Measurements from ENCODE around the gene BATF2. TPM values are rescaled to one million over a fixed set of nuclear protein-coding genes. Genes with fewer than 3 reads are reported as not detected.

Gene BATF2
- total RNA-seq, 1 donor from 2014 or later = 0.24 TPM

- no peaks in the 10 kb centered on the region for H3K9me3 Mint-ChIP-seq
- H3K4me3 Mint-ChIP-seq = no peak overlapping the region
- H3K27me3 Mint-ChIP-seq = no peaks in the 10 kb centered on the region
- ChIA-PET CTCF (no interaction called here), POLR2A (no interaction called here)
- H3K4me1 Mint-ChIP-seq = peaks cover 4% of the 10 kb centered on the region
- H3K36me3 Mint-ChIP-seq (ENCODE audit: low read depth) = no peaks in the 10 kb centered on the region
- intact Hi-C loops (cut with micrococcal nuclease) = no loop called here
- DNase-seq (no peak), ATAC-seq (ENCODE audit: low read depth) (no peak)
- TF ChIP-seq, protein P1, sequence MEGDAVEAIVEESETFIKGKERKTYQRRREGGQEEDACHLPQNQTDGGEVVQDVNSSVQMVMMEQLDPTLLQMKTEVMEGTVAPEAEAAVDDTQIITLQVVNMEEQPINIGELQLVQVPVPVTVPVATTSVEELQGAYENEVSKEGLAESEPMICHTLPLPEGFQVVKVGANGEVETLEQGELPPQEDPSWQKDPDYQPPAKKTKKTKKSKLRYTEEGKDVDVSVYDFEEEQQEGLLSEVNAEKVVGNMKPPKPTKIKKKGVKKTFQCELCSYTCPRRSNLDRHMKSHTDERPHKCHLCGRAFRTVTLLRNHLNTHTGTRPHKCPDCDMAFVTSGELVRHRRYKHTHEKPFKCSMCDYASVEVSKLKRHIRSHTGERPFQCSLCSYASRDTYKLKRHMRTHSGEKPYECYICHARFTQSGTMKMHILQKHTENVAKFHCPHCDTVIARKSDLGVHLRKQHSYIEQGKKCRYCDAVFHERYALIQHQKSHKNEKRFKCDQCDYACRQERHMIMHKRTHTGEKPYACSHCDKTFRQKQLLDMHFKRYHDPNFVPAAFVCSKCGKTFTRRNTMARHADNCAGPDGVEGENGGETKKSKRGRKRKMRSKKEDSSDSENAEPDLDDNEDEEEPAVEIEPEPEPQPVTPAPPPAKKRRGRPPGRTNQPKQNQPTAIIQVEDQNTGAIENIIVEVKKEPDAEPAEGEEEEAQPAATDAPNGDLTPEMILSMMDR (IDR thresholded peaks at IDR 0.05) = no peak
- H3K27ac Mint-ChIP-seq = no peak overlapping the region
These were observed 6.5 kb upstream of the BATF2 start for GRCh38 chr11:65003282-65003681.

DNA sequence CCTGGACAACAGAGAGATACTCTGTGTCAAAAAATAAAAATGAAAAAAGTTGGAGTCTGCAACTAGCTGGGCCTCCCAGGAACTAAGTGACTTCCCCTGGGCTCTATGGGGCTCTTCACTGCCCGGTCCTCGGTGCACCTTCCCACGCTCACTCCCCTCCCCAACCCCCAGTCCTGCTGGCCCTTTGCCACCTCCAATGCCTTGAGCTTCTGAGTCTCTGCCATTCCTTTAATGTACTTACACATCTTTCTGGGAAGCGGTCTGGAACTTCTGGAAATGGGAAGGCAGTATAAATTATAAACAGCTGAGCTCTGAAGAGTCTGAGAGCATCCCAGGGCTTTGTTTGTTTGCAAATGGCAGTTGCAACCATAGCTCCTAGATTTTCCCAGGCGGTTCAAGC is 5.9 kb upstream of the BATF2 start:
- intact Hi-C loops (cut with micrococcal nuclease) = no loop called here
- Mint-ChIP-seq H3K36me3 (ENCODE audit: low read depth) (no peaks in the 10 kb centered on the region), H3K4me1 (peaks cover 7% of the 10 kb centered on the region), H3K4me3 (no peak overlapping the region), H3K9me3 (no peaks in the 10 kb centered on the region), H3K27me3 (no peaks in the 10 kb centered on the region), H3K27ac (no peak overlapping the region)
- POLR2A ChIA-PET = no interaction called here
- DNase-seq (no peak), ATAC-seq (ENCODE audit: low read depth) (no peak)
- TF ChIP-seq, protein P1 (IDR thresholded peaks at IDR 0.05) = no peak
- CTCF ChIA-PET = no interaction called here

GRCh38 chr11:64999478-64999877 is 2.7 kb upstream of the BATF2 start:
- TF ChIP-seq, protein P1 (IDR thresholded peaks at IDR 0.05) = no peak
- Mint-ChIP-seq H3K4me1 (peaks cover 19% of the 10 kb centered on the region), H3K27ac (no peak overlapping the region), H3K4me3 (no peak overlapping the region), H3K36me3 (ENCODE audit: low read depth) (no peaks in the 10 kb centered on the region), H3K9me3 (no peaks in the 10 kb centered on the region), H3K27me3 (no peaks in the 10 kb centered on the region)
- ChIA-PET CTCF (interaction anchor here (1.3 kb wide), 1 partner anchor 13 kb away, joined by 4 read pairs; no protein-coding TSS in a partner anchor), POLR2A (interaction anchor here (0.6 kb wide), 1 partner anchor 9 kb away, joined by 11 read pairs; no protein-coding TSS in a partner anchor)
- ATAC-seq (ENCODE audit: low read depth) = no peak
- no peak for DNase-seq
- intact Hi-C loops (cut with micrococcal nuclease) = no loop called here

- intact Hi-C loops (cut with micrococcal nuclease) = no loop called here
- no peaks in the 10 kb centered on the region for H3K27me3 Mint-ChIP-seq
- ChIA-PET POLR2A (no interaction called here), CTCF (interaction anchor here (1.3 kb wide), 1 partner anchor 14 kb away, joined by 4 read pairs; no protein-coding TSS in a partner anchor)
- ATAC-seq (ENCODE audit: low read depth) (no peak), DNase-seq (no peak)
- no peaks in the 10 kb centered on the region for H3K36me3 Mint-ChIP-seq (ENCODE audit: low read depth)
- H3K4me3 Mint-ChIP-seq = no peak overlapping the region
- no peak overlapping the region for H3K27ac Mint-ChIP-seq
- peaks cover 19% of the 10 kb centered on the region for H3K4me1 Mint-ChIP-seq
- no peaks in the 10 kb centered on the region for H3K9me3 Mint-ChIP-seq
- TF ChIP-seq, protein P1 (IDR thresholded peaks at IDR 0.05) = no peak
These were observed 2.1 kb upstream of the BATF2 start for GRCh38 chr11:64998690-64999431.

GRCh38 chr11:64998141-64998540 is 1.4 kb upstream of the BATF2 start:
- Mint-ChIP-seq H3K4me1 (peaks cover 19% of the 10 kb centered on the region), H3K27ac (peak overlapping the region; percentile 3), H3K9me3 (no peaks in the 10 kb centered on the region), H3K27me3 (no peaks in the 10 kb centered on the region), H3K4me3 (no peak overlapping the region), H3K36me3 (ENCODE audit: low read depth) (no peaks in the 10 kb centered on the region)
- DNase-seq = no peak
- CTCF ChIA-PET = interaction anchor here (3.8 kb wide), 1 partner anchor 16 kb away, joined by 12 read pairs; the partner anchor contains the start of gene ARL2
- TF ChIP-seq, protein P1 (IDR thresholded peaks at IDR 0.05) = no peak
- POLR2A ChIA-PET = no interaction called here
- ATAC-seq (ENCODE audit: low read depth) = no peak
- intact Hi-C loops (cut with micrococcal nuclease) = no loop called here
